ENCODE data around the gene SPDYE2B.
"Not testable (repeated sequence)": the region's sequence is repeated elsewhere in the genome, so short reads cannot be mapped to it uniquely, and the experiment has no call there.

SPDYE2B gene

GRCh38 chr7:102675545-102675944 is 25.4 kb downstream of the SPDYE2B start:
- H3K27me3 Mint-ChIP-seq, H3K9me3 Mint-ChIP-seq, H3K4me3 Mint-ChIP-seq: not testable (repeated sequence)

GRCh38 chr7:102680780-102681179 is 30.7 kb downstream of the SPDYE2B start:
- H3K36me3 Mint-ChIP-seq (ENCODE audit: low read depth); H3K9me3 Mint-ChIP-seq; H3K4me3 Mint-ChIP-seq: not testable (repeated sequence)

More at GRCh38 chr7:102675545-102675944, 25.4 kb downstream of the SPDYE2B start:
- peak; percentile 72 for DNase-seq
- H3K4me1 Mint-ChIP-seq (ENCODE audit: low read depth); H3K36me3 Mint-ChIP-seq (ENCODE audit: low read depth); H3K27ac Mint-ChIP-seq: not testable (repeated sequence)

GRCh38 chr7:102682560-102682959 is 32.4 kb downstream of the SPDYE2B start:
- H3K4me3 Mint-ChIP-seq; DNase-seq; H3K27ac Mint-ChIP-seq; H3K27me3 Mint-ChIP-seq; H3K36me3 Mint-ChIP-seq (ENCODE audit: low read depth); H3K9me3 Mint-ChIP-seq; H3K4me1 Mint-ChIP-seq (ENCODE audit: low read depth): not testable (repeated sequence)

More at GRCh38 chr7:102680780-102681179, 30.7 kb downstream of the SPDYE2B start:
- not testable (repeated sequence) for H3K27ac Mint-ChIP-seq; DNase-seq; H3K27me3 Mint-ChIP-seq; H3K4me1 Mint-ChIP-seq (ENCODE audit: low read depth)

GRCh38 chr7:102688299-102689036 is 38.3 kb downstream of the SPDYE2B start:
- not testable (repeated sequence) for H3K27ac Mint-ChIP-seq; H3K36me3 Mint-ChIP-seq (ENCODE audit: low read depth); H3K9me3 Mint-ChIP-seq; H3K4me3 Mint-ChIP-seq; DNase-seq; H3K27me3 Mint-ChIP-seq; H3K4me1 Mint-ChIP-seq (ENCODE audit: low read depth)

- H3K36me3 Mint-ChIP-seq (ENCODE audit: low read depth); DNase-seq; H3K4me1 Mint-ChIP-seq (ENCODE audit: low read depth); H3K27ac Mint-ChIP-seq; H3K9me3 Mint-ChIP-seq; H3K27me3 Mint-ChIP-seq; H3K4me3 Mint-ChIP-seq: not testable (repeated sequence)
Observed at GRCh38 chr7:102689436-102690282, 39.5 kb downstream of the SPDYE2B start.

GRCh38 chr7:102690602-102691001 is 40.5 kb downstream of the SPDYE2B start:
- not testable (repeated sequence) for H3K9me3 Mint-ChIP-seq; H3K36me3 Mint-ChIP-seq (ENCODE audit: low read depth); H3K4me1 Mint-ChIP-seq (ENCODE audit: low read depth); H3K4me3 Mint-ChIP-seq; H3K27ac Mint-ChIP-seq; DNase-seq; H3K27me3 Mint-ChIP-seq

- DNase-seq; H3K27me3 Mint-ChIP-seq; H3K9me3 Mint-ChIP-seq; H3K27ac Mint-ChIP-seq; H3K36me3 Mint-ChIP-seq (ENCODE audit: low read depth); H3K4me1 Mint-ChIP-seq (ENCODE audit: low read depth); H3K4me3 Mint-ChIP-seq: not testable (repeated sequence)
Observed at GRCh38 chr7:102694008-102694407, 43.9 kb downstream of the SPDYE2B start.

GRCh38 chr7:102695033-102695552 is 45.0 kb downstream of the SPDYE2B start:
- peaks cover 10% of the 10 kb centered on the region for H3K27me3 Mint-ChIP-seq
- not testable (repeated sequence) for H3K4me1 Mint-ChIP-seq (ENCODE audit: low read depth); DNase-seq; H3K4me3 Mint-ChIP-seq; H3K9me3 Mint-ChIP-seq; H3K36me3 Mint-ChIP-seq (ENCODE audit: low read depth); H3K27ac Mint-ChIP-seq

- H3K27me3 Mint-ChIP-seq, result peaks cover 14% of the 10 kb centered on the region
- H3K36me3 Mint-ChIP-seq (ENCODE audit: low read depth); DNase-seq; H3K4me3 Mint-ChIP-seq; H3K27ac Mint-ChIP-seq; H3K4me1 Mint-ChIP-seq (ENCODE audit: low read depth); H3K9me3 Mint-ChIP-seq: not testable (repeated sequence)
Observed at GRCh38 chr7:102696009-102696408, 45.9 kb downstream of the SPDYE2B start.

GRCh38 chr7:102697642-102698512 is 47.8 kb downstream of the SPDYE2B start:
- H3K4me1 Mint-ChIP-seq (ENCODE audit: low read depth); DNase-seq; H3K9me3 Mint-ChIP-seq; H3K36me3 Mint-ChIP-seq (ENCODE audit: low read depth); H3K4me3 Mint-ChIP-seq; H3K27ac Mint-ChIP-seq: not testable (repeated sequence)
- peaks cover 16% of the 10 kb centered on the region for H3K27me3 Mint-ChIP-seq

GRCh38 chr7:102698962-102699750 is 49.0 kb downstream of the SPDYE2B start:
- H3K4me3 Mint-ChIP-seq; H3K36me3 Mint-ChIP-seq (ENCODE audit: low read depth); H3K4me1 Mint-ChIP-seq (ENCODE audit: low read depth); H3K9me3 Mint-ChIP-seq; H3K27ac Mint-ChIP-seq; DNase-seq: not testable (repeated sequence)
- H3K27me3 Mint-ChIP-seq, result peaks cover 16% of the 10 kb centered on the region
